Measurements from ENCODE around the gene NMRAL1. TPM values are rescaled to one million over a fixed set of nuclear protein-coding genes. Genes with fewer than 3 reads are reported as not detected.

The NMRAL1 gene
- total and polyA plus RNA-seq, 10 of the 15 experiments (the other 5 are each of a cell fraction or from before 2014, with no cell fraction given): 4.8 to 102 (median 62.5) TPM

DNA sequence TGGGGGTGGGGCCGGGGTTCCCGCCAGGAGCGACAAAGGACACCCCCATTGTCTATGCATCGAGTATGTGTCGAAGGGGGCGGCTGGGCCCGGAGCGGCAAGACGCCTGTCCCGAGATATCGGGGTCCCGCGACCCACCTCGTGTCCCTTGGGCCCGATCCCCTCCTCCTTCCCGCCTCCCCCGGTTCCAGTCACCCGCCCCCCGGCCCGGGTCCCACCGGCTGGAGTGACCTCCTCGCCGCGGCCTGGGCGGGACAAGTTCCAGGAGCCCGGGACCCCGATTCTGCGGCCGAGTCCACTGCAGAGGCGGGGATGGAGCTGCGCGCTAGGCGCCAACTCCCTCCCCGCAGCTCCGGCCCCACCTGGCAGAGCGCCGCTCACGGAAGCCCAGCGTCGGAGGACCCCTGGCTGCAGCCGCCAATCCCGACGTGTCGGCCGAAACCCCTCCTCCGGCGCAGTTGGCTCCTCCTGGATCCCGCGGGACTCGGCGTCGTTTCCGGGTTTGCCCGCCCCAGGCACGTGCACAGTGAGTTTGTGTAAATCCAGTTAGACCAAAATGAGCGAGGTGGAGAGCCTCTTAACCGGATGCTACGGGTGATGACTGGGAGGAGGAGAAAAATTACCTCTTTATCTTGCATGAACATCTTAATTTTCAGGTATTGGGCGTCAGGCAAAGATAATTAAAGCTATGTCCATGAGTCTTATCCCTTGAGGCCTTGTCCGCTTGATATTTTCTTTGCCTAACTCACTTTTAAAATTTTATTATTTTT, at the start of gene NMRAL1 (continued):
- TF ChIP-seq, protein P1, sequence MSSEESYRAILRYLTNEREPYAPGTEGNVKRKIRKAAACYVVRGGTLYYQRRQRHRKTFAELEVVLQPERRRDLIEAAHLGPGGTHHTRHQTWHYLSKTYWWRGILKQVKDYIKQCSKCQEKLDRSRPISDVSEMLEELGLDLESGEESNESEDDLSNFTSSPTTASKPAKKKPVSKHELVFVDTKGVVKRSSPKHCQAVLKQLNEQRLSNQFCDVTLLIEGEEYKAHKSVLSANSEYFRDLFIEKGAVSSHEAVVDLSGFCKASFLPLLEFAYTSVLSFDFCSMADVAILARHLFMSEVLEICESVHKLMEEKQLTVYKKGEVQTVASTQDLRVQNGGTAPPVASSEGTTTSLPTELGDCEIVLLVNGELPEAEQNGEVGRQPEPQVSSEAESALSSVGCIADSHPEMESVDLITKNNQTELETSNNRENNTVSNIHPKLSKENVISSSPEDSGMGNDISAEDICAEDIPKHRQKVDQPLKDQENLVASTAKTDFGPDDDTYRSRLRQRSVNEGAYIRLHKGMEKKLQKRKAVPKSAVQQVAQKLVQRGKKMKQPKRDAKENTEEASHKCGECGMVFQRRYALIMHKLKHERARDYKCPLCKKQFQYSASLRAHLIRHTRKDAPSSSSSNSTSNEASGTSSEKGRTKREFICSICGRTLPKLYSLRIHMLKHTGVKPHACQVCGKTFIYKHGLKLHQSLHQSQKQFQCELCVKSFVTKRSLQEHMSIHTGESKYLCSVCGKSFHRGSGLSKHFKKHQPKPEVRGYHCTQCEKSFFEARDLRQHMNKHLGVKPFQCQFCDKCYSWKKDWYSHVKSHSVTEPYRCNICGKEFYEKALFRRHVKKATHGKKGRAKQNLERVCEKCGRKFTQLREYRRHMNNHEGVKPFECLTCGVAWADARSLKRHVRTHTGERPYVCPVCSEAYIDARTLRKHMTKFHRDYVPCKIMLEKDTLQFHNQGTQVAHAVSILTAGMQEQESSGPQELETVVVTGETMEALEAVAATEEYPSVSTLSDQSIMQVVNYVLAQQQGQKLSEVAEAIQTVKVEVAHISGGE (CRISPR knock-in tag; IDR thresholded peaks at IDR 0.05): no peak
- TF ChIP-seq, protein P2, sequence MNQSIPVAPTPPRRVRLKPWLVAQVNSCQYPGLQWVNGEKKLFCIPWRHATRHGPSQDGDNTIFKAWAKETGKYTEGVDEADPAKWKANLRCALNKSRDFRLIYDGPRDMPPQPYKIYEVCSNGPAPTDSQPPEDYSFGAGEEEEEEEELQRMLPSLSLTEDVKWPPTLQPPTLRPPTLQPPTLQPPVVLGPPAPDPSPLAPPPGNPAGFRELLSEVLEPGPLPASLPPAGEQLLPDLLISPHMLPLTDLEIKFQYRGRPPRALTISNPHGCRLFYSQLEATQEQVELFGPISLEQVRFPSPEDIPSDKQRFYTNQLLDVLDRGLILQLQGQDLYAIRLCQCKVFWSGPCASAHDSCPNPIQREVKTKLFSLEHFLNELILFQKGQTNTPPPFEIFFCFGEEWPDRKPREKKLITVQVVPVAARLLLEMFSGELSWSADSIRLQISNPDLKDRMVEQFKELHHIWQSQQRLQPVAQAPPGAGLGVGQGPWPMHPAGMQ (IDR thresholded peaks at IDR 0.05; ENCODE audit: borderline replicate concordance): no peak
- no peak for TF ChIP-seq ZNF217 (IDR thresholded peaks at IDR 0.05)
- peak; percentile 32; the same call in 1 of the 2 replicates for TF ChIP-seq RUNX3 (IDR thresholded peaks at IDR 0.05; ENCODE audit: low read length)
- no peak for TF ChIP-seq MTA2 (IDR thresholded peaks at IDR 0.05; ENCODE audit: low read depth)
- no peak for TF ChIP-seq ZNF384 (IDR thresholded peaks at IDR 0.05; ENCODE audit: borderline replicate concordance, low read depth, low read length)
- TF ChIP-seq E2F8 (IDR thresholded peaks at IDR 0.05; ENCODE audit: low read depth, partially characterized antibody): no peak
- no peak for TF ChIP-seq ZNF622 (IDR thresholded peaks at IDR 0.05)
- 0 out of 2 replicates have a peak, but pooled peaks have one; percentile 23 for TF ChIP-seq ZBED1 (IDR thresholded peaks at IDR 0.05; ENCODE audit: borderline replicate concordance)
- peak; percentile 76 for TF ChIP-seq MEF2B (IDR thresholded peaks at IDR 0.05; ENCODE audit: partially characterized antibody, poor library complexity, severe bottlenecking)
- no peak for TF ChIP-seq SIX5 (IDR thresholded peaks at IDR 0.05; ENCODE audit: low read depth, low read length, severe bottlenecking)
- TF ChIP-seq SUPT20H (IDR thresholded peaks at IDR 0.05; ENCODE audit: borderline replicate concordance, control insufficient read depth, low read depth, low read length): no peak
- TF ChIP-seq RCOR1 (conservative IDR thresholded peaks at IDR 0.05; ENCODE audit: low read depth, low read length): peak; percentile 74; the same call in 1 of the 2 replicates
- TF ChIP-seq EGR1 (IDR thresholded peaks at IDR 0.05; ENCODE audit: borderline replicate concordance in 1 of 2, low read depth in 2 of 2, low read length in 2 of 2): no peak
- TF ChIP-seq POLR2A (IDR thresholded peaks at IDR 0.05; ENCODE audit: low read depth, low read length): peak; percentile 92
- 0 out of 2 replicates have a peak, but pooled peaks have one; percentile 49 for TF ChIP-seq HDGF (IDR thresholded peaks at IDR 0.05)
- TF ChIP-seq EP300 (IDR thresholded peaks at IDR 0.05; ENCODE audit: borderline replicate concordance in 1 of 2, control insufficient read depth in 1 of 2, low read depth in 2 of 2, low read length in 2 of 2): no peak
- no peak for TF ChIP-seq LARP7 (IDR thresholded peaks at IDR 0.05)
- TF ChIP-seq BHLHE40 (IDR thresholded peaks at IDR 0.05; ENCODE audit: borderline replicate concordance in 1 of 2, low read depth in 2 of 2, low read length in 1 of 2): peak; percentile 100
- peak; percentile 85 for TF ChIP-seq POLR2AphosphoS5 (IDR thresholded peaks at IDR 0.05; ENCODE audit: low read length)

Data from GM12878 (cell line).